GM19455 (cell line): ENCODE data around the gene DOK6.
"Not testable (repeated sequence)": the region's sequence is repeated elsewhere in the genome, so short reads cannot be mapped to it uniquely, and the experiment has no call there.

Source experiments
- ATAC-seq: cut with Tn5 transposase; IDR thresholded peaks from one replicate; pipeline ENCODE4 v1.9.1; 2021; ENCODE audit not compliant: unreplicated experiment

Gene DOK6

GRCh38 chr18:69790649-69791048 is 390.0 kb downstream of the DOK6 start:
- no peak for ATAC-seq

GRCh38 chr18:69795791-69796190 is 395.1 kb downstream of the DOK6 start:
- no peak for ATAC-seq

GRCh38 chr18:69804776-69805501 is 404.3 kb downstream of the DOK6 start:
- ATAC-seq = no peak

DNA sequence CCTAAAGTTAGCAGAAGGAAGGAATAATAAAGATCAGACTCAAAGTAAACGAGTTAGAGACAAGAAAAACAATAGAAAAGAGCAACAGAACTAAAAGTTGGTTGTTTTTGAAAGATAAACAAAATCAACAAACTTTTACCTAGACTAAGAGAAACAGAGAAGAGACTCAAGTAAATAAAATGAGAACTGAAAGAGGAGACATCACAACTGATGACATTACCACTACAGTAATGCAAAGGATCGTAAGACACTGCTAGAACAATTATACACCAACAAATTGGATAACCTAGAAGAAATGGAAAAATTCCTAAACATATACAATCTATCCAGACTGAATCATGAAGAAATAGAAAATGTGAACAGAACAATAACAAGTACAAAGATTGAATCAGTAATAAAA is 407.7 kb downstream of the DOK6 start:
- ATAC-seq = no peak

- ATAC-seq = no peak
These were observed 412.9 kb downstream of the DOK6 start for GRCh38 chr18:69813559-69813958.

DNA sequence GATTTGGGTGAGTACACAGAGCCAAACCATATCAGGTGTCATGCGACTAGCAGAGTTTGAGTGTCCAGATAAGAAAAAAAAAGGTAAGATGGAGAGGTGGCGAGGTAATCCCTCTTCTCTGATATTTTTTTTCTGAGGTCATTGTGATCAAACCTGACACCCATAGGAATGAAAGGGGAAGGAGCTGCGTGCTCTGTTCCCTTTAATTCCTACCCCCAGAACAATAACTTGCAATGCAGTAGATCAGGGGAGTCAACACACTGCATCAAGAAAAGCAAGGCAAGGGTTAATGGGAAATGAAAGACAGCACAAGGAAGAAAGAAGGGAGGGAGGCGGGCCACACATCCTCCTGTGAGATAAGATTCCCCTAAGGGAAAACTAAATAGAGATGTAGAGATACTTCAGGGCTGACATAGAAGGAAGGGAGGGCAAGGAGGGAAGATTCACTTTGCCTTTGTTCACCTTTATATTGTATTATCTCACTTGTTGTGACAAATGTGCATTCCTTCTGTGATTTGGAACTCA is 414.2 kb downstream of the DOK6 start:
- ATAC-seq = no peak

DNA sequence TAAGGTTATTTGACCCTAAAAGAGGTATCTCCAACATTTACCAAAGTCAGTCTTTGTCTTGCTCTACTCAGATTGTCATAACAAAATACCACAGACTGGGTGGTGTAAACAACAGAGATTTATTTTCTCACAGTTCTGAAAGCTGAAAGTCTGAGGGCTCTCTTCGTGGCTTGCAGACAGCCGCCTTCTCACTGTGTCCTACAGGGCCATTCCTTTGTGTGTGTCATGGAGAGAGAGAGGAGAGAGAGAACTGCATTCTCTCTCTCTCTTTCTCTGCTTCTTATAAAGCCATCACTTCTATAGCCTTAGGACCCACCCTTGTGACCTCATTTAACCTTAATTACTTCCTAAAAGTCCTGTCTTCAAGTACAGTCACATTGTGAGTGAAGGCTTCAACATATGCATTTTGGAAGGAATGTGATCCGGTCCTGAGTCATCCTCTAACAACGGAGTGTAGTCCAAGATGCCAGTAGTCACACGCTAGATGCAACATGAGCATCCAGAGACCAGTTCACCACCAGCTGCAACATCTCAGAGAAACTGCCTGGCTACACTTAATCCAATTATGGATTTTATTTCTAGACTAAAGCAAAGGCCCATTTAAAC is 416.8 kb downstream of the DOK6 start:
- no peak for ATAC-seq

- no peak for ATAC-seq
These were observed 418.8 kb downstream of the DOK6 start for GRCh38 chr18:69819460-69819859.

- no peak for ATAC-seq
These were observed 419.9 kb downstream of the DOK6 start for GRCh38 chr18:69820538-69820937.

DNA sequence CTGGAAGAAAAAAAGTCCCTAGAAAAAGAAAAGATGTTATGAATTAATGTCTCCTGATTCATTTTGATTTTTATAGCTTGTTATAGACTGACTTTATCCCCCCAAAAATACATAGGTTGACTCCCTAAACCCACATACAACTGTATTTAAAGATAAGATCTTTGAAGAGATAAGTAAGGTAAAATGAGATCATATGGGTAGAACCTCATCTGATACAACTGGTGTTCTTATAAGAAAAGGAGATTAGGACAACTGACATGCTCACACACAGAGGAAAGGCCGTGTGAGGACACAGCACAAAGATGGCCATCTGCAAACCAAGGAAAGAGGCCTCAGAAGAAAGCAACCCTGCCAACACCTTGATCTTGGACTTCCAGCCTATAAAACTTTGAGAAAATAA is 429.5 kb downstream of the DOK6 start:
- no peak for ATAC-seq

DNA sequence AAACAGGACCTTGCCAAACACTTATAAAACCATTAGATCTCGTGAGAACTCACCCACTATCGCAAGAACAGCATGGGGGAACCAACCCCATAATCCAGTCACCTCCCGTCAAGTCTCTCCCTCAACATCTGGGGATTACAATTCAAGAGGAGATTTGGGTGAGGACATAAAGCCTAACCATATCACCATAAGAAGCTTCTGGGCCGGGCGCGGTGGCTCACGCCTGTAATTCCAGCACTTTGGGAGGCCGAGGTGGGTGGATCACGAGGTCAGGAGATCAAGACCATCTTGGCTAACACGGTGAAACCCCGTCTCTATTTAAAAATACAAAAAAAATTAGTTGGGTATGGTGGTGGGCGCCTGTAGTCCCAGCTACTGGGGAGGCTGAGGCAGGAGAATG is 434.3 kb downstream of the DOK6 start:
- not testable (repeated sequence) for ATAC-seq

DNA sequence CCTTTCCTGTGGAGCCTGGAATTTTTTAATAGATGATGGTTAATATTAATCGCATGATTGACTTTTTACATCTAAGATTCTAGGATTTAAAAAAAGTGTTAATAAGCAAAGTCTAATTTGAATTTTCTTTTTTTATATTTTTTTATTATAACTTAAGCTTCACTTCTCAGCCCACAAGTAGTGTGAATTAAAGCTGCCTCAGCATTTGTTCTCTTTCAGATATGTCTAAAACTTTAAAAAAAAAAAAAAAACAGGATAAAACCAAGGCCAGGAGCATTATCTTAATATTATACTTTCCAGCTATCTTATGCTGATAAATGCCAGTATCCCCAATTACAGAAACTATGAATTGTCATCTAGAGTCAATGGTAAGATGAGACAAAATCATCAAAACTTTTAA is 437.3 kb downstream of the DOK6 start:
- ATAC-seq = no peak

DNA sequence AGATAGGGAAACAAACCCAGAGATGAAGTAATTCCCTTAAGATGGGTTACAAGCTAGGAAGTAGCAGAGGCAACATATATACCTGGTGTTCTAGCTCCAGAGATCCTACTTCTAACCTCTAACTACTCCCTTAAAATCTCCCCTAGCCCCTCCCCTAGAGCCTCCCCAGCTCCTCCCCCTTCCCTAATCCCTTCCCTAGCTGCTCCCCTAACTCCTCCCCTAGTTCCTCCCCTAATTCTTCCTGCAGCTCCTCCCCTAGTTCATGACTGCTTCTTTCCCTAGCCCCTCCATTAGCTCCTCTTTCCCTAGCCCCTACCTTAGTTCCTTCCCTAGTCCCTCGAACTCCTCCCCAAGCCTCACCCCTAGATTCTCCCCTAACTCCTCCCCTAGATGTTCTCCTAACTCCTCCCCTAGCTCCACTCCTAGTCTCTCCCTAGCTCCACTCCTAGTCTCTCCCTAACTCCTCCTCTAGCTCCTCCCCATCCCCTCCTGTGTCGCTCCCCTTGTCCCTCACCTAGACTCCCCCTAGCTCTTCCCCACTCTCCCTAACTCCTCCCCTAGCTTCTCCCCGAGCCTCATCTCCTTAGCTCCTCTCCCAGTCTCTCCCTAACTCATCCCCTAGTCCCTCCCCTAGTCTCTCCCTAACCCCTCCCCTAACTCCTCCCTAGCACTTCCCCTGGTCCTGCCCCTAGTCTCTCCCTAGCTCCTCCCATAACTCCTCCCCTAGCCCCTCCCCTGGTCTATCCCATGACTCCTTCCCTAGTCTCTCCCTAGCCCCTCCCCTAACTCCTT is 438.1 kb downstream of the DOK6 start:
- ATAC-seq = no peak

GRCh38 chr18:69839497-69839896 is 438.8 kb downstream of the DOK6 start:
- no peak for ATAC-seq

DNA sequence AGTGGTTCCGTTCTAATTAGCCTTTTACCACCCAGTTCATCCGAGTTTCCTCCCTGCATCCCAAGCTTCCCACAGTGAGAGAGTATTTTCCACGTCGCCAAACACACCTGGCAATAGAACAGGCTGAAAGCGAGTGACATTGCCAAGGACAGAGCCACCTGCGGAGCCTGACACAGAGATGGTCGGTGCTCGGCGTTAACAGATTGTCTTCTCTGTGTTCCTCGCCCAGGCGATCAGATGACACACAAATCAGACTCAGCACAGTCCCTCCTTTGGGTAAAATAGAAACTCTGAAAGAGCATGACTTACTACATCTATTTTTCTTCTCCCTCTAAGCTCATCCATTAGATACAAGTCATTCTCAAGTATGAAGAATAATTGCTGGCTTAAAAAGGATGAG is 439.3 kb downstream of the DOK6 start:
- ATAC-seq = no peak

- no peak for ATAC-seq
These were observed 439.8 kb downstream of the DOK6 start for GRCh38 chr18:69840445-69840844.

- no peak for ATAC-seq
These were observed 440.4 kb downstream of the DOK6 start for GRCh38 chr18:69841117-69841516.

- ATAC-seq = no peak
These were observed 442.3 kb downstream of the DOK6 start for GRCh38 chr18:69843015-69843414.

DNA sequence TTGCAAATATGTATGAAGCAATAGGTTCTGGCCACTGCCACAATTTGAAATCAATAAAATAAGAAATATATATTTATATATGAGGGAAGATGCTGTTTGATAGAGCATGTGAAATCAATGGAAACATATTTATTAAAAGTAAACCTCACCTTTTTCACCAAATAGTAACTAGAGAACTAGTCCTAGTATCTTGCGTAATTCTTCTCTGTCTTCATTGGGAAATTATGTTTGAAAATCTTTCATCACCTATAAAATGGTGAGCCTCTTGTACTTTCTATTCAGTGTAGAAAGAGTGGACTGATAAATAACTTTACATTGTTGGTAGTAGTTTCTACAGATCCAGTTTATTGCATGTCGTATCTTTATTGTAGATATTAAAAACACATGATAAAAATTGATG is 444.0 kb downstream of the DOK6 start:
- no peak for ATAC-seq

GRCh38 chr18:69845593-69846506 is 445.2 kb downstream of the DOK6 start:
- no peak for ATAC-seq

- no peak for ATAC-seq
These were observed 452.4 kb downstream of the DOK6 start for GRCh38 chr18:69853051-69853450.
